Lung (tissue), 12 donors: ENCODE data around the gene SYT14. TPM values are rescaled to one million over a fixed set of nuclear protein-coding genes. Genes with fewer than 3 reads are reported as not detected.
"Not testable (repeated sequence)": the region's sequence is repeated elsewhere in the genome, so short reads cannot be mapped to it uniquely, and the experiment has no call there.

ENCODE experiments used
- ATAC-seq: fragments of 200-7000 bp; cut with Tn5 transposase; one replicate; pipeline ENCODE4 v1.9.1; 2020; ENCODE audit warnings: moderate number of reproducible peaks; ENCODE audit not compliant: insufficient read depth, low FRiP score
- DNase-seq, 3 donors: peaks; one replicate each; pipeline ENCODE4 v3.0.0-alpha.2; 2013 to 2017
- H3K27ac ChIP-seq, 2 donors: one replicate each; pipeline ENCODE4 v1.5.1; 2013; ENCODE audit warnings: mild to moderate bottlenecking in 2 of 2, moderate library complexity in 2 of 2, control low read depth in 1 of 2, inconsistent platforms in 1 of 2, low read depth in 1 of 2, low read length in 1 of 2
- H3K27me3 ChIP-seq, 3 donors: one replicate each; pipeline ENCODE4 v1.5.1; 2013; ENCODE audit warnings: low read length in 2 of 3; ENCODE audit not compliant: control insufficient read depth in 3 of 3, insufficient read depth in 3 of 3
- H3K36me3 ChIP-seq, 4 donors: one replicate each; pipeline ENCODE4 v1.5.1; 2013; ENCODE audit warnings: low read length in 4 of 4, mild to moderate bottlenecking in 1 of 4, moderate library complexity in 1 of 4; ENCODE audit not compliant: control insufficient read depth in 4 of 4, insufficient read depth in 4 of 4
- H3K4me1 ChIP-seq, 5 donors: one replicate each; pipeline ENCODE4 v1.5.1; 2013; ENCODE audit warnings: low read length in 5 of 5, mild to moderate bottlenecking in 2 of 5, moderate library complexity in 1 of 5; ENCODE audit not compliant: control insufficient read depth in 5 of 5, insufficient read depth in 5 of 5
- H3K4me3 ChIP-seq: one replicate; pipeline ENCODE4 v1.5.1; 2013; ENCODE audit warnings: mild to moderate bottlenecking, control low read depth, moderate library complexity
- H3K9ac ChIP-seq, 2 donors: one replicate each; pipeline ENCODE4 v1.5.1; 2013; ENCODE audit warnings: low read length in 2 of 2, control low read depth in 1 of 2; ENCODE audit not compliant: insufficient read depth in 1 of 2
- H3K9me3 ChIP-seq, 4 donors: one replicate each; pipeline ENCODE4 v1.5.1; 2013; ENCODE audit warnings: low read length in 3 of 4, mild to moderate bottlenecking in 1 of 4, moderate library complexity in 1 of 4; ENCODE audit not compliant: control insufficient read depth in 4 of 4, insufficient read depth in 3 of 4
- CTCF ChIP-seq: IDR thresholded peaks from 2 replicates; pipeline ENCODE4 v1.5.1; 2012; ENCODE audit warnings: mild to moderate bottlenecking; ENCODE audit errors: control extremely low read depth, extremely low read depth
- WGBS, 2 donors: extraction: QIAGEN DNeasy Blood & Tissue Kit; methylation state at CpG; one replicate each; pipeline ENCODE4 v1.1.7; 2013; 5-methylcytosine and 5-hydroxymethylcytosine counted together
- polyA plus RNA-seq, 2 donors: library from polyadenylated mRNA; stranded (reverse); fragments of 200-250 nt; gene quantifications; one replicate each; pipeline ENCODE4 v1.2.1, GENCODE V29; 2013
- total RNA-seq, 2 donors: library from RNA; depleted of rRNA in 1 of 2; stranded (reverse); fragments of >200 nt in 1 of 2; gene quantifications; one replicate each; pipeline ENCODE4 v1.2.1, GENCODE V29; 2014 to 2021
- donor health status: control.
- donor health status: control.
- donor health status: Bipolar disorder and iron deficiency.
- donor health status: healthy.
- donor health status: DM: yes; HTN: yes; CAD: no.

Gene SYT14
- total and polyA plus RNA-seq, 4 donors: under 0.01 to 0.23 TPM; not detected in 2

GRCh38 chr1:209898851-209899250 lies 39.2 kb upstream of the SYT14 start:
- WGBS, 2 donors: 95 to 98% methylated on average over 15 to 21 of the region's 21 CpGs
- not testable (repeated sequence) for H3K9me3 ChIP-seq, H3K9ac ChIP-seq, H3K36me3 ChIP-seq, ATAC-seq, DNase-seq, H3K4me3 ChIP-seq, H3K4me1 ChIP-seq, H3K27me3 ChIP-seq, H3K27ac ChIP-seq

GRCh38 chr1:209899948-209900347 lies 38.1 kb upstream of the SYT14 start:
- H3K9me3 ChIP-seq: peaks cover 0 to 3% (median 0%) of the 10 kb centered on the region in 4 donors
- 55 to 58% methylated on average over 3 of the region's 3 CpGs for WGBS, 2 donors
- no peaks in the 10 kb centered on the region for H3K4me1 ChIP-seq
- TF ChIP-seq CTCF: no peak
- no peak overlapping the region for H3K4me3 ChIP-seq
- no peaks in the 10 kb centered on the region for H3K27me3 ChIP-seq
- no peak overlapping the region for H3K9ac ChIP-seq
- DNase-seq (no peak), ATAC-seq (no peak)
- H3K36me3 ChIP-seq: no peaks in the 10 kb centered on the region
- no peak overlapping the region for H3K27ac ChIP-seq

- H3K9me3 ChIP-seq: peaks cover 0 to 3% (median 0%) of the 10 kb centered on the region in 4 donors
- H3K27ac ChIP-seq: no peak overlapping the region
- ATAC-seq: no peak
- no peak overlapping the region for H3K4me3 ChIP-seq
- DNase-seq: no peak
- no peaks in the 10 kb centered on the region for H3K4me1 ChIP-seq
- no peaks in the 10 kb centered on the region for H3K27me3 ChIP-seq
- no peak for TF ChIP-seq CTCF
- 93 to 94% methylated on average over 1 of the region's 1 CpG for WGBS, 2 donors
- H3K36me3 ChIP-seq: no peaks in the 10 kb centered on the region
- no peak overlapping the region for H3K9ac ChIP-seq
Observed at GRCh38 chr1:209900734-209901133, 37.3 kb upstream of the SYT14 start.

GRCh38 chr1:209901211-209901610 lies 36.8 kb upstream of the SYT14 start:
- Histone ChIP-seq H3K9me3 (peaks cover 0 to 3% (median 0%) of the 10 kb centered on the region in 4 donors), H3K36me3 (no peaks in the 10 kb centered on the region), H3K4me1 (no peaks in the 10 kb centered on the region), H3K4me3 (no peak overlapping the region), H3K27me3 (no peaks in the 10 kb centered on the region), H3K27ac (no peak overlapping the region), H3K9ac (no peak overlapping the region)
- DNase-seq (no peak), ATAC-seq (no peak)
- no peak for TF ChIP-seq CTCF
- 94 to 95% methylated on average over 2 of the region's 2 CpGs for WGBS, 2 donors

GRCh38 chr1:209904774-209905173 lies 33.2 kb upstream of the SYT14 start:
- H3K4me1 ChIP-seq, H3K27me3 ChIP-seq, H3K4me3 ChIP-seq, ATAC-seq, H3K9ac ChIP-seq, H3K27ac ChIP-seq, H3K36me3 ChIP-seq, H3K9me3 ChIP-seq, DNase-seq: not testable (repeated sequence)
- WGBS, 2 donors: 94% methylated on average over 1 of the region's 1 CpG; no CpG with 5 or more reads in 1 of the 2 donors
